ENCODE measurements around the gene CEP350. TPM values are rescaled to one million over a fixed set of nuclear protein-coding genes. Genes with fewer than 3 reads are reported as not detected.

Gene CEP350
- total and polyA plus RNA-seq, 2 of the 13 experiments (the other 11 are each of a cell fraction or from before 2014, with no cell fraction given) = 7.6 to 35.9 TPM

- TF ChIP-seq SKI (IDR thresholded peaks at IDR 0.05; ENCODE audit: partially characterized antibody) (no peak), ZMYM4 (CRISPR knock-in tag; IDR thresholded peaks at IDR 0.05) (peak; percentile 99), REPIN1 (CRISPR knock-in tag; IDR thresholded peaks at IDR 0.05; ENCODE audit: borderline replicate concordance, low read depth) (peak; percentile 77), ZFP91 (CRISPR knock-in tag; IDR thresholded peaks at IDR 0.05; ENCODE audit: borderline replicate concordance) (peak; percentile 92), TAF1 (CRISPR knock-in tag; IDR thresholded peaks at IDR 0.05) (peak; percentile 99), REXO4 (CRISPR knock-in tag; IDR thresholded peaks at IDR 0.05; ENCODE audit: borderline replicate concordance) (no peak), KLF9 (CRISPR knock-in tag; IDR thresholded peaks at IDR 0.05; ENCODE audit: low read depth) (no peak), CENPT (CRISPR knock-in tag; IDR thresholded peaks at IDR 0.05; ENCODE audit: low read depth) (peak; percentile 80; the same call in 1 of the 2 replicates), SP4 (CRISPR knock-in tag; IDR thresholded peaks at IDR 0.05) (peak; percentile 65; the same call in 1 of the 2 replicates), HOXA3 (CRISPR knock-in tag; IDR thresholded peaks at IDR 0.05) (peak; percentile 98), SIN3A (IDR thresholded peaks at IDR 0.05; ENCODE audit: borderline replicate concordance, low read depth, low read length) (0 out of 2 replicates have a peak, but pooled peaks have one; percentile 42), SNRNP70 (IDR thresholded peaks at IDR 0.05; ENCODE audit: low read depth, low read length) (no peak), NR2F6 (IDR thresholded peaks at IDR 0.05) (no peak), NR2F6 (CRISPR knock-in tag; IDR thresholded peaks at IDR 0.05) (peak; percentile 61), ZNF589 (CRISPR knock-in tag; conservative IDR thresholded peaks at IDR 0.05) (no peak; the same call in 1 of the 2 replicates), CAMTA2 (CRISPR knock-in tag; IDR thresholded peaks at IDR 0.05; ENCODE audit: borderline replicate concordance) (no peak), ZNF780A (CRISPR knock-in tag; IDR thresholded peaks at IDR 0.05) (no peak), ZNF782 (CRISPR knock-in tag; IDR thresholded peaks at IDR 0.05; ENCODE audit: borderline replicate concordance) (peak; percentile 24; the same call in 1 of the 2 replicates), ZNF768 (CRISPR knock-in tag; IDR thresholded peaks at IDR 0.05) (no peak; the same call in 1 of the 2 replicates), TBL1XR1 (IDR thresholded peaks at IDR 0.05; ENCODE audit: borderline replicate concordance, low read length, partially characterized antibody) (no peak), ZNF746 (CRISPR knock-in tag; IDR thresholded peaks at IDR 0.05) (peak; percentile 20), ZNF776 (CRISPR knock-in tag; IDR thresholded peaks at IDR 0.05) (peak; percentile 81; the same call in 1 of the 2 replicates), RBAK (CRISPR knock-in tag; IDR thresholded peaks at IDR 0.05) (no peak), ZBTB8A (CRISPR knock-in tag; IDR thresholded peaks at IDR 0.05; ENCODE audit: borderline replicate concordance, low read depth) (no peak)
- TF ChIP-seq, protein P1, sequence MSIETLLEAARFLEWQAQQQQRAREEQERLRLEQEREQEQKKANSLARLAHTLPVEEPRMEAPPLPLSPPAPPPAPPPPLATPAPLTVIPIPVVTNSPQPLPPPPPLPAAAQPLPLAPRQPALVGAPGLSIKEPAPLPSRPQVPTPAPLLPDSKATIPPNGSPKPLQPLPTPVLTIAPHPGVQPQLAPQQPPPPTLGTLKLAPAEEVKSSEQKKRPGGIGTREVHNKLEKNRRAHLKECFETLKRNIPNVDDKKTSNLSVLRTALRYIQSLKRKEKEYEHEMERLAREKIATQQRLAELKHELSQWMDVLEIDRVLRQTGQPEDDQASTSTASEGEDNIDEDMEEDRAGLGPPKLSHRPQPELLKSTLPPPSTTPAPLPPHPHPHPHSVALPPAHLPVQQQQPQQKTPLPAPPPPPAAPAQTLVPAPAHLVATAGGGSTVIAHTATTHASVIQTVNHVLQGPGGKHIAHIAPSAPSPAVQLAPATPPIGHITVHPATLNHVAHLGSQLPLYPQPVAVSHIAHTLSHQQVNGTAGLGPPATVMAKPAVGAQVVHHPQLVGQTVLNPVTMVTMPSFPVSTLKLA (IDR thresholded peaks at IDR 0.05) = no peak; the same call in 1 of the 2 replicates
- TF ChIP-seq, protein P2, sequence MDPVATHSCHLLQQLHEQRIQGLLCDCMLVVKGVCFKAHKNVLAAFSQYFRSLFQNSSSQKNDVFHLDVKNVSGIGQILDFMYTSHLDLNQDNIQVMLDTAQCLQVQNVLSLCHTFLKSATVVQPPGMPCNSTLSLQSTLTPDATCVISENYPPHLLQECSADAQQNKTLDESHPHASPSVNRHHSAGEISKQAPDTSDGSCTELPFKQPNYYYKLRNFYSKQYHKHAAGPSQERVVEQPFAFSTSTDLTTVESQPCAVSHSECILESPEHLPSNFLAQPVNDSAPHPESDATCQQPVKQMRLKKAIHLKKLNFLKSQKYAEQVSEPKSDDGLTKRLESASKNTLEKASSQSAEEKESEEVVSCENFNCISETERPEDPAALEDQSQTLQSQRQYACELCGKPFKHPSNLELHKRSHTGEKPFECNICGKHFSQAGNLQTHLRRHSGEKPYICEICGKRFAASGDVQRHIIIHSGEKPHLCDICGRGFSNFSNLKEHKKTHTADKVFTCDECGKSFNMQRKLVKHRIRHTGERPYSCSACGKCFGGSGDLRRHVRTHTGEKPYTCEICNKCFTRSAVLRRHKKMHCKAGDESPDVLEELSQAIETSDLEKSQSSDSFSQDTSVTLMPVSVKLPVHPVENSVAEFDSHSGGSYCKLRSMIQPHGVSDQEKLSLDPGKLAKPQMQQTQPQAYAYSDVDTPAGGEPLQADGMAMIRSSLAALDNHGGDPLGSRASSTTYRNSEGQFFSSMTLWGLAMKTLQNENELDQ (CRISPR knock-in tag; IDR thresholded peaks at IDR 0.05; ENCODE audit: borderline replicate concordance) = no peak
Observed at GRCh38 chr1:179954493-179955286, at the start of gene CEP350 (continued).
